ENCODE data around the gene NPDC1.
"Not testable (repeated sequence)": the region's sequence is repeated elsewhere in the genome, so short reads cannot be mapped to it uniquely, and the experiment has no call there.

The NPDC1 gene

DNA sequence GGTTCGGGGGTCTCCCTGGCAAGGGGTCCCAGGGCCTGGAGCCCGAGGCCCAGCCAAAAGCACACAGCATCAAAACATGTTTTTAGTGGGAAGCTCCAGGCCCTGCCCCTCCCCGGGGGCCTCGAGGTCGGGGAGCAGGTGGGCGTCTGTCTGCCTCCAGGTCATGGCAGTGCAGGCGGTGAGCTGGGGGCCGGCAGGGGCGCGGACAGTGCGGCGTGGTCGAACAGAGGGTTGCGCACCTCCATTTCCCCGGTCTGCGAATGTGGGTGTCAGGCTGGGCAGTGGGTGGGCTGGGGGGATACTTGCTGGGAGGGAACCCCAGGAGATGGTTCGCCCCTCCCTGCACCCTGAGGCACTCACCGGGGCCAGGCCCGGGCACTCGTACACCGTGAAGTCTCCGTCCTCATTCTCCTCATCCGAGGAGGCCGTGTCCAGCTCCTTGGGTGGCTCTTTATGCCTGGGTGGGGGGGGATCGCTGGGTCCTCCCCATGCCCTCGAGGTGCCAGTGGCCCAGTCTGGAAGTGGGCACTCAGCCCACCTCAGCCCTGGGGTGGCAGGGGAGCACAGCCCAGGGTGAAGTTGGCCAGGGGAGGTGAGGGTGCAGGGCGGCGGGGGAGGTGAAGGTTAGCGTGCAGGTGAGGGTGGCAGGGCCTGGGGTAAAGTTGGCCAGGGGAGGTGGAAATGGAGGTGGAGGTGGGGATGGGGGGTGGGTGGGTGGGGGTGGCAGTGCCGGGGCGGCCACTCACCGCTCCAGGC lies 6.2 kb downstream of the NPDC1 start:
- DNase-seq (ENCODE audit: low spot score) = no peak

- DNase-seq (ENCODE audit: low spot score) = no peak
These were observed 7.1 kb downstream of the NPDC1 start for GRCh38 chr9:137038916-137039315.

GRCh38 chr9:137037483-137037882 lies 8.5 kb downstream of the NPDC1 start:
- no peak for DNase-seq (ENCODE audit: low spot score)

DNA sequence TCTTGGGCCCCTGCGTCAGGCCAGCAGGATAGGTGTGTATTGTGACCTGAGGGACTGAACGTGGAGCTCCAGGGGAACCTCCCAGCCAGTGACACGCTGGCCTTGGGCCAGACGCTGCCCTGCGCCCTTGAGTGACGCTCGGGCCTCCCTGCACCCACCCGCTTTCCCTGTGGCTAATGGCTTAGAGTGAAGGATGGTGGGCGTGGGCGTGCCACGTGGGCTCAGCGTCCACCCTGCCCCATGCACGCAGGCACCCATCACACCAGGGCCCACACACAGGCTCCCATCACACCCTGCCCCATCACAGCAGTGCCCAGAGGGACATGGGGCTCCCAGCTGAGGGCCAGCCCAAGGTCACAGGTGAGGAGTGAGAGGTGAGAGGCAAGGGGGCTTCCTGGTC lies 8.9 kb downstream of the NPDC1 start:
- DNase-seq (ENCODE audit: low spot score) = no peak

GRCh38 chr9:137035937-137036336 lies 10.0 kb downstream of the NPDC1 start:
- no peak for DNase-seq (ENCODE audit: low spot score)

- no peak for DNase-seq (ENCODE audit: low spot score)
These were observed 10.5 kb downstream of the NPDC1 start for GRCh38 chr9:137035507-137035834.

- DNase-seq (ENCODE audit: low spot score) = peak; percentile 64
These were observed 11.1 kb downstream of the NPDC1 start for GRCh38 chr9:137034709-137035506.

GRCh38 chr9:137034039-137034708 lies 11.8 kb downstream of the NPDC1 start:
- DNase-seq (ENCODE audit: low spot score) = no peak

GRCh38 chr9:137033481-137033880 lies 12.5 kb downstream of the NPDC1 start:
- not testable (repeated sequence) for DNase-seq (ENCODE audit: low spot score)

DNA sequence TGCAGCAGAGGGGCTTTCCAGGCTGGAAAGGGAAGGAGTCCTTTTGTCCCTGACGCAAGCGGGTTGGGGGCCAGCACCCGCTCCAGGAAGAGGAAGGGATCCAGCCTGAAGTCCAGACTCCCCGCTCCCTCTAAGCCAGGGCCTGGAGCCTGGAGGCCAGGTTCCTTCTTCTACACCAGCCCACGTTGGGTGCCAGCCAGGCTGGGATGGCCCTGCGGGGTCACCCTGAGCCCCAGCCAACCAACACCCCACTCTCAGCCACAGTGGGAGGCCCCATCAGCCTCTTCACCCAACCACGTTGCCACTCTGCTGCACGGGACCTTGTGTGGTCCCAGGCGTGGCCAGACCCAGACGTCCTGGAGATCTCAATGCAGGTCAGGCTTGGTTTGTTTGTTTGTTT lies 13.1 kb downstream of the NPDC1 start:
- no peak for DNase-seq (ENCODE audit: low spot score)

DNA sequence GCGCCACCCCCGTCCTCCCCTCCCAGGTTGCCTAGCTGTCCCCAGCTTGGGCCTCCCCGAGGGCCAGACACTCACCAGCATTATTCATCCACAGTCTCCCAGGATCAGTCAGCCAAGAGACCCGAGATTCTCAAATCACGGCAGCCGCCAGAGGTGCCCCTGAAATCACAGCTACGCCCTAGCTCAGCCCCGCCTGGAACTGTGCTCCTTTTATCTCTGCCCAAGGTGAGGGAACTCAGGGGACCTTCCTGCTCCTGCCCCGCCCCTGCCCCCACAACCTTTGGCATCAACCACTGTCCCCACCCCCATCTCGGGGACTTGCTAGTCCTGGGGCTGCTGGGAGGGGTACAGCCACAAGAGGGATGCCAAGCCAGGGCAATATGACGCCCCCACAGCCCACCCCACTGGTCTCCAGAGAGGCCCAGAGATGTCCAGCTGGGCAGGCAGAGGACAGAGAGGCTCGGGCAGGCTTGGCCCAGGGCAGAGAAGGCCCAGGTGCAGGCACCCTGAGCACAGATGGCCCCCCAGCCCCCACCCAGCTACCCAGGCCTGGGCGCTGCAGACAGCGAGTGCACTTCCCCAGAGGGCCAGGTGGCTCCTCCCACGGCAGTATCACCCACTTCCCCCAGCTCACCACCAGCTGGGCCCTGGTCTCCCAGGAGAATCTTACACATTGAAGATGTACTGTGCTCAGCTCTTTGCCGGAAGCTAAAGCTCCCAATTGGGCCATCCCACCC lies 13.9 kb downstream of the NPDC1 start, which contains the start of gene FUT7:
Gene FUT7 (minus strand): TSS at position 185 of the 737 bp plus-strand sequence. CDS start 97 bp downstream, at position 88.
- no peak for DNase-seq (ENCODE audit: low spot score)

- no peak for DNase-seq (ENCODE audit: low spot score)
These were observed 15.1 kb downstream of the NPDC1 start for GRCh38 chr9:137030538-137031527.

DNA sequence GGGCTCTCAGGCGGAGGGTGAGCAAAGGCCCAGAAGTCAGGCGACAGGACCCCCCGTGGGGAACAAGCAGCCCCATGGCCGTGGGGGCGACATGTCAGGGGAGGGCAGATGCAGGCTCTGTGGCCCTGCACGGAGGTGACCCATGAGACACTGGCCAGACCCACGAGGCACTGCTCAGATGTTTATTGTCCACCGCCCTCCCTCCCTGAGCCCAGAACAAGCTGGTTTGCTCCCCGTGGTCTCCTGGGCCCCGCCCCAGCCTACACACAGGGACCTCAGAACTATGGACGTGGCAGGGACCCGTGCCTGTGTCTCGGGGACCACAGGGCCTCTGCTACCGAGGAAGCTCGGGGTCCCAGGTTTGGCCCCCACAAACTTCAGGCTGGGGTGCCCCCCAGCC lies 16.0 kb downstream of the NPDC1 start:
- no peak for DNase-seq (ENCODE audit: low spot score)

DNA sequence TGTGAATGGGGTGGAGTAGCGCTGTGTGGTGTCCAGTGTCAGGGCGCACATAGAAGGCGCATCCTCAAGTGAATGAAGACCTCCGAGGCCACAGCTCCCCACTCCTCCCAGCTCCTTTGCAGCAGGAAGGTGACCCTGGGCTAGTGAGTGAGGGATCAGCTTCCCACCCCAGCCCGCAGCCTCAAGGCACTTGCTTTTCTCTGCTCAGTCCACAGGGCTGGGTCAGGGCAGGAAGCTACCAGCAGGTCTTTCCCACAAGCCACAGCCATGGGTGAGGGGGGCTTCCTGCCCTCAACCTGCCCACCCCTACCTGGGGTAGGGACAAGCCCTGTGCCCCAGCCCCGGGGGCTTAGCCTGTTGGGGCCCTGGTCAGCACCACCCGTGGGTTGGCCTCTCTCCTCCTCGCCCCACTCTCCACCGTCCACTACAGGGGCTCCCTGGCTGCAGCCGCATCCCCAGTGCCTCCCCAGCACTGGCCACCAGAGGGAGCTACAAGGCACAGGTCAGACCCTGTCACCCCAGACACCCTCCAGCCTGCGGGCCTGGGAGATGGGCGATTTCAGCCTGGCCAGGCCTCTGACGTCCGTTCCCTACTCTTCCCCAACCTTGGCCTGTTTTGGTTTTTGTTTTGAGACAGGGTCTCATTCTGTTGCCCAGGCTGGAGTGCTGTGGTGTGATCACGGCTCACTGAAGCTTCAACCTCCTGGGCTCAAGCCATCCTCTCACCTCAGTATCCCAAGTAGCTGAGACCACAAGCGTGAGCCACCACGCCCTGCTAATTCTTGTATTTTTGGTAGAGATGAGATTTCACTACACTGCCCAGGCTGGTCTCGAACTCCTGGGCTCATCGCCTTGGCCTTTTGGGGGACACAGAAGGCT lies 16.7 kb downstream of the NPDC1 start:
- no peak for DNase-seq (ENCODE audit: low spot score)

GRCh38 chr9:137028263-137029057 lies 17.5 kb downstream of the NPDC1 start:
- DNase-seq (ENCODE audit: low spot score) = no peak

- no peak for DNase-seq (ENCODE audit: low spot score)
These were observed 18.4 kb downstream of the NPDC1 start, which contains the start of gene ABCA2 for GRCh38 chr9:137027369-137028262. TSS of gene ABCA2 (minus strand) at chr9:137028237. CDS start at chr9:137028140, 97 bp downstream.

GRCh38 chr9:137026828-137027227 lies 19.1 kb downstream of the NPDC1 start:
- DNase-seq (ENCODE audit: low spot score) = no peak

GRCh38 chr9:137026384-137026783 lies 19.6 kb downstream of the NPDC1 start:
- no peak for DNase-seq (ENCODE audit: low spot score)

Measured in kidney capillary endothelial cell (primary cell).